AG09309 (cell line): Measurements from ENCODE around the gene SLX4IP.

Experiments used
- DNase-seq: peaks from one replicate; pipeline ENCODE4 v3.0.0-alpha.2; 2010; ENCODE audit warnings: low read depth
- H3K4me3 ChIP-seq: 2 replicates; pipeline ENCODE4 v1.5.1; 2011; ENCODE audit warnings: mild to moderate bottlenecking, low read depth, low read length, moderate library complexity; ENCODE audit not compliant: control insufficient read depth
- TF ChIP-seq, protein P1 (sequence below): IDR thresholded peaks from 2 replicates; pipeline ENCODE4 v1.5.1; 2011; ENCODE audit warnings: mild to moderate bottlenecking, low read depth, low read length, inconsistent platforms; ENCODE audit not compliant: insufficient read depth, control insufficient read depth; ENCODE audit errors: missing control alignments

SLX4IP gene

GRCh38 chr20:10428008-10428407 lies 7.1 kb upstream of the SLX4IP start:
- H3K4me3 ChIP-seq: no peak overlapping the region
- no peak for DNase-seq
- TF ChIP-seq, protein P1, sequence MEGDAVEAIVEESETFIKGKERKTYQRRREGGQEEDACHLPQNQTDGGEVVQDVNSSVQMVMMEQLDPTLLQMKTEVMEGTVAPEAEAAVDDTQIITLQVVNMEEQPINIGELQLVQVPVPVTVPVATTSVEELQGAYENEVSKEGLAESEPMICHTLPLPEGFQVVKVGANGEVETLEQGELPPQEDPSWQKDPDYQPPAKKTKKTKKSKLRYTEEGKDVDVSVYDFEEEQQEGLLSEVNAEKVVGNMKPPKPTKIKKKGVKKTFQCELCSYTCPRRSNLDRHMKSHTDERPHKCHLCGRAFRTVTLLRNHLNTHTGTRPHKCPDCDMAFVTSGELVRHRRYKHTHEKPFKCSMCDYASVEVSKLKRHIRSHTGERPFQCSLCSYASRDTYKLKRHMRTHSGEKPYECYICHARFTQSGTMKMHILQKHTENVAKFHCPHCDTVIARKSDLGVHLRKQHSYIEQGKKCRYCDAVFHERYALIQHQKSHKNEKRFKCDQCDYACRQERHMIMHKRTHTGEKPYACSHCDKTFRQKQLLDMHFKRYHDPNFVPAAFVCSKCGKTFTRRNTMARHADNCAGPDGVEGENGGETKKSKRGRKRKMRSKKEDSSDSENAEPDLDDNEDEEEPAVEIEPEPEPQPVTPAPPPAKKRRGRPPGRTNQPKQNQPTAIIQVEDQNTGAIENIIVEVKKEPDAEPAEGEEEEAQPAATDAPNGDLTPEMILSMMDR: no peak

- no peak overlapping the region for H3K4me3 ChIP-seq
- no peak for DNase-seq
- TF ChIP-seq, protein P1: no peak
Measured at GRCh38 chr20:10429443-10429981, 5.6 kb upstream of the SLX4IP start.

GRCh38 chr20:10430000-10430466 lies 5.1 kb upstream of the SLX4IP start:
- no peak overlapping the region for H3K4me3 ChIP-seq
- TF ChIP-seq, protein P1: no peak
- no peak for DNase-seq

GRCh38 chr20:10430704-10431103 lies 4.4 kb upstream of the SLX4IP start:
- TF ChIP-seq, protein P1: no peak
- DNase-seq: no peak
- no peak overlapping the region for H3K4me3 ChIP-seq

- DNase-seq: no peak
- no peak overlapping the region for H3K4me3 ChIP-seq
- TF ChIP-seq, protein P1: no peak
Measured at GRCh38 chr20:10432079-10432478, 3.0 kb upstream of the SLX4IP start.

DNA sequence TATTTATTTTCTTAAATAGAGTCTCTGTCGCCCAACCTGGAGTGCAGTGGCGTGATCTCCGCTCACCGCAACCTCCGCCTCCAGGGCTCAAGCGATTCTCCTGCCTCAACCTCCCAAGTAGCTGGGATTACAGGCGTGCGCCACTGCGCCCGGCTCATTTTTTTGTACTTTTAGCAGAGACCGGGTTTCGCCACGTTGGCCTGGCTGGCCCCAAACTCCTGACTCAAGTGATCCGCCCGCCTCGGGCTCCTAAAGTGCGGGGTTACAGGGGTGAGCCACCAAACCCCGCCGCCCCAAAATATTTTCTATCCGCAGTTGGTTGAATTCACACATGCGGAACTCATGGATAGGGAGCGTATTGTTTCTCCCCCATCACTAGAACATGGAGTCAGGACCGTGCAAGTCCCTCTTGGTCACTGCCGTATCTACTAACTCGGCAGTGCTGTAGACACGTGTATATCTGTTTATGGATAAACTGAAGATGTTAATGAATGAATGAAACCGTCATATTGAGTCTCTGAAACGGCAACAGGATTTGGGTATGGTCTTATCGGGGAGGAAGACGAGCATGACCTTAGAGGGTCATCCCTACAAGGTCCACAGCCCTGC lies 2.0 kb upstream of the SLX4IP start:
- TF ChIP-seq, protein P1: no peak
- H3K4me3 ChIP-seq: peak overlapping the region; percentile 98
- DNase-seq: no peak
